Activated CD8-positive, alpha-beta memory T cell treated with anti-CD3 and anti-CD28 coated beads, Interleukin-2, amount 50 U/mL, for 24 hours (primary cell): ENCODE data around the gene PHLDB3.
"Not testable (repeated sequence)": the region's sequence is repeated elsewhere in the genome, so short reads cannot be mapped to it uniquely, and the experiment has no call there.

ENCODE experiments used
- DNase-seq: peaks from one replicate; pipeline ENCODE4 v3.0.0-alpha.2; 2020; ENCODE audit errors: extremely low read depth

PHLDB3 gene

DNA sequence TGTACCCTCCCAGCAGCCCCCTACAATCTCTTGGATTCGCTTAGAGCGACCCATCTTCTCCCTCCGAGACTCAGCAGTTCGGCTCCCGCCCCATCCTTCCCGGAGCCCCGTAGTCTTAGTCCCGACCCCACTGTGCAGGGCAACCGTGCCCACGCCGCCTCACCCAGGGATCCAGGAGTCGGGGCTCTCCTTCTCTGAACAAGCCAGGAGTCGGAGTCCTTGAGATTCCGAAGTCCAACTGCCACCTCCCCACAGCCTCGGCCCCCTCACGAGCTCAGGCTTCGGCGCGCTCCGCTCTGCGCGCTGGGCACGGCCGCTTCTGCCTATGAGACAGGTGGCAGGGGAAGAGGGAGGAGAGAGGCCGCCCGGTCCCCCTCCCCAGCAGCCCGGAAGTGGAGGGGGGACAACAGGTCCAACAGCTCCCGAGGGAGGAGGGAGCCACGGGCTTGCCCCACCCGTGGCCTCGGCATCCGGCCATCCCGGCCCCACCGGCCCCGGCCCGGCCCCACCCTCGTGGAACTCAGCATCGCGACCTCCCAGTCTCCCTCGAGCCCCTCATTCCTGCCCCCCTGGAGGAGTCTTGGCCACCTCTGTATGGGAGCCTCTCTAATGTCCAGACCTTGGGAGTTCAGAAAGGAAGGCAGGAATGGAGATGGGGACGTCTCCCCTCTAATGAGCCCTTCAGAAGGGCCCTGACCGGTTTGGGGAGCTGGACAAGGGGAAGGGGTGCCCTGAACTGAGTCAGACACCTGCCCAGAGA lies at the start of gene PHLDB3:
PHLDB3 (minus strand) TSS at position 321 of the 760 bp plus-strand sequence. CDS start 628 bp downstream, outside the sequence.
- no peak for DNase-seq

DNA sequence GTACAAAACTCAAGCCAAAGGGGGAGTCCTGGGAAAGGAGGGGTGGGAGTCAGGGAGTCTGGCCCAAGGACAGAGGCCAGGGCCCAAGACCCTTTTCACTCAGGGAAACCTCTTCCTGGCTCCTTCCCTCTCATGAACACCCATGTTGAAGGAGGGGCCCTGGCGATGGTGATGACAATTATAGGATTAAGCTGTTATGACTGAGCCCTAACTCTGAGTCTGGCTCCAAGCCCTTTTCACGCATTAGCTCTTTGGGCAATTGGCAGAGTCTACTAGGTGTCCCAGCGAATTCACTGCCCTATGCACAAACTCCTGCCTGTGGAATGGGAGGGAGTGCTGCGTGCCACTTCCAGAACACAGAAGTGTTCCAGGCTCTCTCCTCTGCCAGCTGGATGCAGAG lies 49.1 kb upstream of the PHLDB3 start:
- no peak for DNase-seq

DNA sequence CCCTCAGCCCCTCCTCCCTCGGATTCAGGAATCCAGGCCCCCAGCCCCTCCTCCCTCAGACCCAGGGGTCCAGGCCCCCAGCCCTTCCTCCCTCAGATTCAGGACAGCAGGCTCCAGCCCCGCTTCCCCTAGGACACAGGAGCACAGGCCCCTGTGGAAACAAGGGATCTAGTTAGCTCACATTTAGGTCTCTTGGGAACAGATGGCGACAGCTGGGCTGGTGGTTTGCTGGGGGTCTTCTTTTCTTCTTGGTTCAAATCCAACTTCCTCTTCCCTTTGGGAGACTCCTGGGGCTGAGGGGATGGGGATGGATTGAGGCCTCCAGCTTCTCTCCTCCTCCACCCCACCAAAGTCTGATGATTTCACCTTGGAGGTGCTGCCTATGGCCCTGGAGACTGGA lies 48.1 kb upstream of the PHLDB3 start:
- no peak for DNase-seq

DNA sequence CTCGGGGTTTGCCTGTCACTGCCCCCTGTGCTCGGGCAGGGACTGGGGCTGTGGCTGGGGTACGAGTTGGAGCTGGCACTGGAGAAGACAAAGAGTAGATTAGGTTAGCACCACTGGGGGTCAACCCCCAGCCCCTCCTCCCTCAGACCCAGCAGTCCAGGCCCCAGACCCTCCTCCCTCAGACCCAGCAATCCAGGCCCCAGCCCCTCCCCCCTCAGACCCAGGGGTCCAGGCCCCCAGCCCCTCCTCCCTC lies 47.6 kb upstream of the PHLDB3 start:
- DNase-seq = no peak

DNA sequence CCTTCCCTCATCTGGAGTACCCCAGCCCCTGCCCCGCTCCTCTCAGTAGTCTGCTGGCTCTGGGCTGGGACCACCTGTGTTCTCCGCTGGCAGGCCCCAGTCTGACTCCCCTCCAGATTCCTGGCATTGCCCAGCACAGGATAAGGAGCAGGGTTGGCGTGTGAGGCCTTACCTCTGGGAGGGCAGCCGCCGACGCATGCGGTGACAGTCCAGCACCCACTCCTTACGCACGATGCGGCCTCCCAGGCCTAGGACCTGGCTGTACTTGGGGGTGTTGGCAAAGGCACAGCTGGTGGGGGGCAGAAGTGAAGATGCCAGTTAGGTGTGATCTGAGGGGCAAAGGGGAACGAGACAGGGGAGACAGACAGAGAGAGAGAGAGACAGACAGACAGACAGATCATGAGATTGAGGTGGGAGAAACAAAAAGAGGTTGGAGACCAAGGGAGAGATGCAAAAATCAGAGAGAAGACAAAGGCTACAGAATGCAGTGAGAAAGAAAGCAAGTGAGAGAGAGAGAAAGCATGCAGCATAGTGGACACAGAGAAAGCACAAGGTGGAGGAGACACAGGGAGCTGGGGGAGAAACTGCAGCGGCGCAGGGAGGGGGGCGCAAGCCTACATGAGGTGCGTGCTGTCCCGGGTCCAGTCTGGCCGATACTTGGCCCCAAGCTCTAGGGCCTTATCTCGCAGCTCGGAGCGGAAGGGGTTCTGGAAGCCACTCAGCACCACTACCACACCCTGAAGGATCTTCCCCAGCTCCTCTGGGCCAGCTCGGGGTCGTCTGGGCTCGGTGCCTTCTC lies 47.1 kb upstream of the PHLDB3 start:
- DNase-seq = no peak

DNA sequence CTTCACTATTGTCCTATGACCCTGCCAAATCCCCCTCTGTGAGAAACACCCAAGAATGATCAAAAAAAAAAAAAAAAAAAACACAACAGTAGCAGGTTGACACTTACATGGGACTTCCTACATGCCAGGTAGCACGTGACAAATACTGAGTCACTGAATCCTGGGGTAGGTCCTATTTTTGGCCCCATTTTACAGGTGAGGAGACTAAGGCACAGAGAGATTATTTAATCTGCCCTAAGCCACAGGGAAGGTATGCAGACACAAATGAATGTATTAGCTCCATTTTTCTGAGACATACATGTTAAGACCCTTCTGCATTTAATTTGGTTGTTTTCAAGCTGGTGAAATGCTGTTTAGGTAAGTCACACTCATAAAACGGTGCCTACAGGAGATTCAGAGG lies 44.2 kb upstream of the PHLDB3 start:
- DNase-seq = no peak

DNA sequence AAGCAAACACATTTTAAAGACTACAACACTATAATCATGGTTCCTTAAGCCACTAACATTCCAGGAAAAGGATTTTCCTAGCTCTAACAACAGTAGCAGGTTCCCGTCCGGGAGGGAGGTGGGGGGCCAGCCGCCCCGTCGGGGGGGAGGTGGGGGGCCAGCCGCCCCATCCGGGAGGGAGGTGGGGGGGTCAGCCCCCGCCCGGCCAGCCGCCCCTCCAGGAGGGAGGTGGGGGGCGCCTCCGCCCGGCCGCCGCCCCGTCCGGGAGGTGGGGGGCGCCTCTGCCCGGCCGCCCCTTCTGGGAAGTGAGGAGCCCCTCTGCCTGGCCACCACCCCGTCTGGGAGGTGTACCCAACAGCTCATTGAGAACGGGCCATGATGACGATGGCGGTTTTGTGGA lies 43.4 kb upstream of the PHLDB3 start:
- DNase-seq = not testable (repeated sequence)

DNA sequence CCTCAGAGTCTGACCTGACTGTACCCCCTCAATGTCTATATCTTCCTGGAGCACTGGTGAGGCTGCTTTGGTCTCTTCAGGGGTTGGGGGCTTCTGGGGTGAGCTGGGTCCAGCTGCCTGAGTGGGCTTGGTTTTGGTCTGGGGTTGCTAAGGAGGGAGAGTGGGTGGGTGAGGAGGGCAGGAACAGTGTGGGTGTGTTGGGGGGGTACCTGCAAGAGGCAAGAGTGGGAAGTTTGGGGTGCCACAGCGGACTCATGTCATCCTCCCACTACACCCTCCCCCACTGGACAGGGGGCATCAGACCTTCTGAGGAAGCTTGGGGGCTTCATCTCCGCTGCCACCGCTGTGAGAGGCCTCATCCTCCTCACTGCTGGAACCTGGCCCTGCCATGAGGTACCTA lies 42.0 kb upstream of the PHLDB3 start:
- DNase-seq = no peak

DNA sequence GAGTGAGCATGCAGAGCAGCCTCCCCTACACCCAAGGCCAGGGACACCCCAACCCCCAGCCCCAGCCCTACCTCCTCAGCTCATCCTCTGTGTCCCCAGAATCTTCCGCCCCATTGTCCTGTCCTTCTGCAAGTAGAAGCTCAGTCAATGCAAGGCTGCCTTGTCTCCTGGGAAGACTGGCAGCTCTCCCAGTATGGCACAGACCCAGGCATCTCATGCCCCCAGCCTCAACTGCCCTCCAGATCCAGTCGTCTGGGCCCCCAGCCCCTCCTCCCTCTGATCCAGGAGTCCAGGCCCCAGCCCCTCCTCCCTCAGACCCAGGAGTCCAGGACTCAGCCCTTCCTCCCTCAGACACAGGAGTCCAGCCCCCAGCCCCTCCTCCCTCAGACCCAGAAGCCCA lies 41.4 kb upstream of the PHLDB3 start:
- no peak for DNase-seq

DNA sequence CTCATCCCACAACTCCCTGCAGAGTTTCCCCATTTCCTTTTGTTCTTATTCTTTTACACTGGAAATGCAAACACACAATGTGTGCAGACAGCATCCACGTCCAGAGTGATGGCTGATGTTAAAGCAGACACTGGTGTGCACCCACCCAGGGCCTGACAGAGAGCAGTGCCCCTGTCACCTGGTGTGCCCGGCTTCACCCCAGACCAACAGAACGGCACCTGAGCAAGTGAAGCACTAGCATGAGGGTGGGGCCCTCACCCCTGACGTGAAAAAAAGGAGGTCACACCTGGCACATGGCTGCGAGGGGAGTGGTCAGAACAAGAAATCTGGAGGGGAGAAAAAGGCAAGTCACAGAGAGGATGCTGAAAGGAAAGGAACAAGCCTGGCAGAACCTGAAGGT lies 40.7 kb upstream of the PHLDB3 start:
- DNase-seq = no peak

DNA sequence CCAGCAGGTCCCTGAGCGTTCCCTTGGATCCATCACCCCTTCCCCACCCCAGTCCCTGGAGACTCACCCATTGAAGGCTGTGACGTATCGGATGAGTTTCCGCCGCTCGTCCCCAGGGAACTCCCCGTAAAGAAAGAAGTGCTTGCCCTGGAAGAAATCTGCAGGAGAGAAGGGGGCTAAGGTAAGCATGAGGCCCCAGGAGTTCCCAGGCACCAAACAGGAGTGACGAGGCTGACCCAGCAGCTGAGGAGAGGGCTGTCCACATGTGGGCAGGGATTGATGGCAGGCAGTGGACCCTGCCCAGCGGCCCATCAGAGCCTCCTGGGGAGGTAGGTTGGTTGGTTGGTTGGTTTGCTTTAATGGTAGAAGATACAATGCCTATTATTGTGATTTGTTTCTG lies 39.5 kb upstream of the PHLDB3 start:
- no peak for DNase-seq

DNA sequence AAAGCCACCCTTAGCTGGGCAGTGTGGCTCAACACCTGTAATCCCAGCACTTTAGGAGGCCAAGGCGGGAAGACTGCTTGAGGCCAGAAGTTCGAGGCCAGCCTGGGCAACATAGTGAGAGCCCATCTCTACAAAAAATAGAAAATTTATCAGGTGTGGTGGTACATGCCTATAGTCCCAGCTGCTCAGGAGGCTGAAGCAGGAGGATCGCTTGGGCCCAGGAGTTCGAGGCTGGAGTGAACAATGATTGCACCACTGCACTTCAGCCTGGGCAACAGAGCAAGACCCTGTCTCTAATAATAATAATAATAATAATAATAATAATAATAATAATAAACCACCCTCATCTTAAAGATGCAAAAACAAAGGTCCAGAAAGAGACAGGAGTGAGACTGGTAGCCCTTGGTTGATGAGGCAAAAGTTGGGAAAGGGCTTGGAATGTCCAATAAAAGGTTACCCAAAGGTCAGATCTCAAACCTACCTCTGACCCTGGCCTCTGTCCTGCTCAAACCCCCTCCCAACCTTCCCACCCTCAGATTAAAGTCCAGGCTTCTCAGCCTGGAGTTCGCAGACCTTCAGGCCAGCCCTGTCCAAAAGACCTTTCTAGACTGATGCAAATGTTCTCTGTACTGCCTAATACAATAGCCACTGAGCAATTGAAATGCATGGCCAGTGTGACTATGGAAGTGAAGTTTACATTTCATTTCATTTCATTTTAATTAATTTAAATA lies 37.5 kb upstream of the PHLDB3 start:
- DNase-seq = no peak

DNA sequence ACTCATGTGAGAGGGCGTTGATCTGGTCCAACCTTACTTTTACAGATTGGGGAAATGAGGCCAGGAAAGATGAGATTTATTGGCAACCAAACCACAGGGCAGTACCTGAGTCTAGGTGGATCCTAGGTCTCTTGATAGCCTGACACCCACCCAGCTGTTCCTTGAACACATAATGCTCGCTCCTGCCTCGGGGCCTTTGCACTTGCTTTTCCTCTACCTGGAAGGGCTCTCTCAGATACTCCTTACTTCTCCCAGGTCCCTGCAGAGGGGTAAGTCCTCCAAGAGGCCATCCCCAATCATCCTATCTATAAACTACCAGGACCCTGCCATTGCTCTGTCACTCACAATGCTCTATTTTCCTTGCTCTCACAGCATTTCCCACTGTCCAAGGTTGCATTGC lies 35.8 kb upstream of the PHLDB3 start:
- DNase-seq = no peak

DNA sequence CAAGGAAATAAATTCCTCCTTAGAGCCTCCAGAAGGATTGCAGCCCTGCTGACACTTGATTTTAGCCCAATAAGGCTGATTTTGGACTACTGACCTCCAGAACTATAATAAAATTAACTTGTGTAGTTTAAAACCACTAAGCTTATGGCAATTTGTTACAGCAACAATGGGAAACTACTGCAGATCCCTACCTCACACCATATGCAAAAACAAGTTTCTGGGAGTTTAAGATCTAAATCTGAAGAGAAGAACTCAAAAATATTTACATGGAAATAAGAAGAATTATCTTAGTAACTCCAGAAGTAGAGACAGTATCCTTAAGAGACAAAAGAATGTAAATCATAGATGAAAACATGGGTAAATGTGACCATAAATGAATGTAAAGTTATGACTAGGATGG lies 34.4 kb upstream of the PHLDB3 start:
- no peak for DNase-seq

DNA sequence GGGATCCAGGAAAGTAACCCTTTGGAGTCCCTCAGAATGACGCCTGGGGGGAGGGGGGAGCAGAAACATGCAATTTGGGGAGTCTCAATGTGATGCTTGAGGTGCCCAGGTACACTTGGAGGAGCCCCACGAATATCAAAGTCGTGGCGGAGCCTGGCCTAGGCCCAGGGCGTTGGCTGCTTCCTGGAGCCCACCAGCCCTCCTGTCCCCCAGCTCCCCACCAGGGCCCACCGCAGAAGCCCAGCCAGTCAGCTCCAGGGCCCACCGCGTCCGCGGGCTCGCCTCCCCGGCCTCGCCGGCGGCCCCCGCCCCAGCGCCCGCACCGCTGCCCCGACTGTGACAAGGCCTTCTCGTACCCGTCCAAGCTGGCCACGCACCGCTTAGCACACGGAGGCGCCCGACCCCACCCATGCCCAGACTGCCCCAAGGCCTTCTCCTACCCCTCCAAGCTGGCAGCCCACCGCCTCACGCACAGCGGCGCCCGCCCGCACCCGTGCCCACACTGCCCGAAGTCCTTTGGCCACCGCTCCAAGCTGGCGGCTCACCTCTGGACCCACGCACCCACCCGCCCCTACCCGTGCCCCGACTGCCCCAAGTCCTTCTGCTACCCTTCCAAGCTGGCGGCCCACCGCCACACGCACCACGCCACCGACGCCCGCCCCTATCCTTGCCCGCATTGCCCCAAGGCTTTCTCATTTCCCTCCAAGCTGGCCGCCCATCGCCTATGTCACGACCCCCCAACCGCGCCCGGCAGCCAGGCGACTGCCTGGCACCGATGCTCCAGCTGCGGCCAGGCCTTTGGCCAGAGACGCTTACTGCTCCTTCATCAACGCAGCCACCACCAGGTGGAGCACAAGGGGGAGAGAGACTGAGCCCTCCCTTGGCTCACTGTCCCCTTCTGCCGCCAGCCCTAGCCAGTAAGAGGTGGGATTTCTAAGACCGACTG lies 30.5 kb upstream of the PHLDB3 start:
- DNase-seq = no peak

DNA sequence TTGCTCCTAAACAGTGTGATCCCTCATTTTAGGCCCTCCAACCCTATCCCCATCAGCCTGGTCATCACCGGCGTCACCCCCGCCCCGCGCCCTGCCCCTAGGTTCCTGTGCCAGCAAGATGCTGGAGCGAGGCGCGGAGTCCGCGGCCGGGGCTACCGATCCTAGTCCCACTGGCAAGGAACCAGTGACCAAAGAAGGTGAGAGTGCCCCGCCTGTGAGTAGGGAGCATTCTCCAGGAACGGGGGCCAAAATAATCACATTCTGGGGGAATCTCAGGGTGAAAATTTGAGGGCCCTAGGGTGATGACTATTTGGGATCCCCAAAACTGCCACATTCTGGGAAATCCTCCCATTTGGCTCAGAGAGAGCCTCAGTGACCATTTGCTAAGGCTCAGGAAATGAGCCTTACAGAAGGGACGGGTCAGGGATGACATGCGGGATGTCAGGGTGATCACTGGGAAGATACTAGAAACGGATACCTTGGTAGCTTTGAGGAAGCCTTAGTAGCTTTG lies 29.8 kb upstream of the PHLDB3 start:
- no peak for DNase-seq

DNA sequence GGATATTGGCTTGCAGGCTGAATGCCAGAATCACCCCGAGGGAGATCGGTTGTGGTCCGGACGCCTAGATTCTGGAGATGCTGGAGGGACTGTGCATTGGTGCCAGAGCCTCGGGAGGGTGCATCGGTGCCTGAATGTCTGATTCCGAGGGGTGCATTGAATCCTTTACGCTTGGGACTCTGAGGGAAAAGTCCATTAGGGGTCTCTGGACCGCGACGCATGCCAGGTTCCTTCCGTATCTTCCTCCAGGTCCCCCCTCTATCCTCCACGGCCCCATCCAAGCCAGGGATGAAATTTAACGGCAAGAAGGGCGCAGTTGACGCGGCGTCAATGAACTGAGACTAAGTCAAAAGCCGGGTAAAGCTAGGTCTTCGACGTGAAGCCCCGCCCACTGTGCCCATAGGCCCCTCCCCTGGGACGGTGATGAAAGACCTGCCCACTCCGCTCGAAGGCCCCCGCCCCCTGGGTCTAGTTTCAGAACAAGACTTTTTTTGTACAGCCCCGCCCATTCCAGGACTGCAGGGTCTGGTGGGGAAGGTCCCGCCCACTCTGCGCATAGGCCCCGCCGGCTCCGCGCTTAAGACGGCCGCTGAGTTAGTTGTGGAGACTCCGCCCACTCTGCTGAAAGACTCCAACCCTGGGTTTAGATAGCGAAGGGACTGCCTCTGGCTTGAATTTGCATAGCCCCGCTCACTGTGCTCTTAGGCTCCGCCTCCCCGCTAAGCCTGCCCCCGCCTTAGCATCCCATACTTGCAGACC lies 29.2 kb upstream of the PHLDB3 start:
- peak; percentile 90 for DNase-seq

DNA sequence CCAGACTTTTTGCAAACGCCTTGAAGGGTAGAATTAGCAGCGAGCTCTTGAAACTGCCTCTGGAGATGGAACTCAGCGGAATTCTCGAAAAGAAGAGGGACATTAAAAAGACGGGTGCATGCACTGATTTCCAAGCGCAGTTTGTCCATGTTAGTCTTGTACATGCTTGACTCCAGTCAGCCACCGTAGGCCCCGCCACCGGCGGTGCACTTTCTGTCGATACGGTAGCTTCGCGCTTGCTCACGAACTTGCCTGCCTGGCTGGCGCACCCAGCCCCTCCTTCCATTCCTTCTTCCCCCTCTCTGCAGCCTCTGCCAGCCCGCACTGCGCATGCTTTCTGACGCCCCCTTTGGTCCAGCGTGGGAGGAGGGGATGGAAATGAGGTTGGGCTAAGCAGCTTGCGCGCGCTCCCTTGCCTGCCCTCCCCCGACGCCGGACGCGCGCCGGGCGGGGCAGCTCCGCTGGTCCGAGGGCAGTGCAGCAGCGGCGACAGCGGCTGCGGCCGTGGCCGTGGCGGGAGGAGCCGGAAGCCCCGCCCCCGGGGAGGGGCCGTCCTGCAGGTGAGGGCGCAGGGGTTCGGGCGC lies 28.5 kb upstream of the PHLDB3 start, which contains the start of gene ZNF575:
ZNF575 (plus strand) TSS at position 227 of the 584 bp plus-strand sequence. CDS start 1,235 bp downstream, outside the sequence.
- DNase-seq = peak; percentile 75

DNA sequence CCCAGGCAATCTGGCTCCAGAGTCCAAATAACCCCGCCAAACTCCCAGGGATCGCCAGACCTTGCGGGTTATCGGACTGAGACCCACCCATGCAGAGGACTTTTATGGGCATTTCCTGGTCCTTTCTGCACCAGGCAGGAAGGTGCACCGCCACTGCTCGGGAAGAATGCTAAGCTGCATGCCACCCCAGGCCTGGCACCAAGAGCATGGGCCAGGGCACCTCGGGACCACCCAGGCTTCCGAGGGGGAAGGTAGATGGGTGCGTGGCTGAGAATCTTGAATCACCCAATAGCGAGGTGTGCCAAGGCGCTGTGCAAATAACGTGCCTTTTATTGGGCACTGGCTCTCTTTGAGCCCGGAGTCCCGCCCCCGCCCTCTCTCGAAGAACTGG lies 28.0 kb upstream of the PHLDB3 start:
- no peak for DNase-seq
